ENCODE results near the gene KCNC4. TPM values are rescaled to one million over a fixed set of nuclear protein-coding genes. Genes with fewer than 3 reads are reported as not detected.

Gene KCNC4
- total RNA-seq, 1 donor from 2014 or later: 5.9 TPM

DNA sequence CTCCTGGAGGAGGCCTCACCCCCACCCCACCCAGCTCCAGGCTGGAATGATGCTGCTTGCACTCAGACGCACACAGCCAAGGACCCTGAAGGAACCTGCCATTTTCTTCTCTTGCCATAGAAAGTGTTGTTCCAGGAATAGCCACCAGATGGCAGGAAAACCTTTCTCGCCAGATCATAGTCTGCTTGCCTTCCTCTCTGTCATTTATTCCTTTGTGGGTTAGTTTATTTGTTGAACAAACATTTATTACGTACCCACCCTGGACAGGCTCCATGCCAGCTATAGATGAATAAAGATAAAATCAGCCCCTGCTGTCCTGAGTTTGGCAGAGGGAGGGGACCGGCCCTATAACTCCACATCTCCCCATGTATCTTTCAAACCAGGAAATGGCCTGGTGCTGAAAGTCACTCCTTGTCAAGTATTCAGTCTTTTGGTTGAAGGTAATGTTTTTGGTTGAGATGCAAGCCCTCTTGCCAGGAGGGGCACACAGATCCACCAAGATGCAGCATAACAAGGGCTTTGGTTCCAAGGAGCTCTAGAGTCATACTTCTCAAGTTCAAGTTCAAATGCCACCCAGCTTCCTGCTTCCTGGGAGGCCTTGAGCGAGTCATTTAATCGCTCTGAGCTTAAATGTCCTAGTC is 7.0 kb upstream of the KCNC4 start:
- peaks cover 8% of the 10 kb centered on the region for H3K27me3 Mint-ChIP-seq (ENCODE audit: low read depth)
- H3K4me3 Mint-ChIP-seq: no peak overlapping the region
- no peak overlapping the region for H3K27ac Mint-ChIP-seq (ENCODE audit: unreplicated experiment)
- no peaks in the 10 kb centered on the region for H3K9me3 Mint-ChIP-seq
- peak; percentile 89 for TF ChIP-seq CTCF (conservative IDR thresholded peaks at IDR 0.05)
- DNase-seq (ENCODE audit: low read depth, low spot score): peak; percentile 76
- peaks cover 11% of the 10 kb centered on the region for H3K4me1 Mint-ChIP-seq
- H3K36me3 Mint-ChIP-seq (ENCODE audit: low read depth): no peaks in the 10 kb centered on the region

- DNase-seq (ENCODE audit: low read depth, low spot score): no peak
- Mint-ChIP-seq H3K27ac (ENCODE audit: unreplicated experiment) (no peak overlapping the region), H3K9me3 (no peaks in the 10 kb centered on the region)
These were observed 5.0 kb upstream of the KCNC4 start for GRCh38 chr1:110205156-110205555.

DNA sequence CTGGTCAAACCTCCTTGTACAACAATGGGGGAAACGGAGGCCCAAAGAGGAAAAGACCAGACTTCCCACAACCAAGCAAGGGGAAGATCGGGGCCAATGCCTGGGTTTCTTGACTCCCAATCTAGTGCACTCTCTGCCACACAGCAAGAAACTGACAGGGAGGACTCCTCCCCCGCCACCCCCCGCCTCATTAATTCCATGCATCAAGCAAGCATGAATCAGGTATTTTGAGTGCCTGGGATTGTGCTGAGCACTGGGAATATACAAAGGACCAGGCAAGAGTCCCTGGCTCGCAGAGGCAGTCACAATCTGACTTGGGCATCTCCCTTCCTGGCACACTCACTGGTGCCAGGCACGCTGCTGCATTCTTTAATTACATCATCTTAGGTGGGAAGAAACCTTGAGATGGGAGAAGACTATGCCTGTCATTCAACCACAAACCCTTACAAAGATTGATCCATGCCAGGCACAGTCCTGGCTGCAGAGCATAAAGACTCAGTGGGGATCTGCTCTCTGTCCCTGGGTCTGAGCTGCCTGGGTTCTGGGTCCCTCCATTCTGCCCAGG is 4.4 kb upstream of the KCNC4 start:
- peaks cover 23% of the 10 kb centered on the region for H3K4me1 Mint-ChIP-seq
- no peak overlapping the region for H3K4me3 Mint-ChIP-seq

More at GRCh38 chr1:110205156-110205555, 5.0 kb upstream of the KCNC4 start:
- TF ChIP-seq CTCF (conservative IDR thresholded peaks at IDR 0.05): no peak
- Mint-ChIP-seq H3K4me3 (no peak overlapping the region), H3K4me1 (peaks cover 23% of the 10 kb centered on the region), H3K36me3 (ENCODE audit: low read depth) (no peaks in the 10 kb centered on the region), H3K27me3 (ENCODE audit: low read depth) (peaks cover 16% of the 10 kb centered on the region)

DNA sequence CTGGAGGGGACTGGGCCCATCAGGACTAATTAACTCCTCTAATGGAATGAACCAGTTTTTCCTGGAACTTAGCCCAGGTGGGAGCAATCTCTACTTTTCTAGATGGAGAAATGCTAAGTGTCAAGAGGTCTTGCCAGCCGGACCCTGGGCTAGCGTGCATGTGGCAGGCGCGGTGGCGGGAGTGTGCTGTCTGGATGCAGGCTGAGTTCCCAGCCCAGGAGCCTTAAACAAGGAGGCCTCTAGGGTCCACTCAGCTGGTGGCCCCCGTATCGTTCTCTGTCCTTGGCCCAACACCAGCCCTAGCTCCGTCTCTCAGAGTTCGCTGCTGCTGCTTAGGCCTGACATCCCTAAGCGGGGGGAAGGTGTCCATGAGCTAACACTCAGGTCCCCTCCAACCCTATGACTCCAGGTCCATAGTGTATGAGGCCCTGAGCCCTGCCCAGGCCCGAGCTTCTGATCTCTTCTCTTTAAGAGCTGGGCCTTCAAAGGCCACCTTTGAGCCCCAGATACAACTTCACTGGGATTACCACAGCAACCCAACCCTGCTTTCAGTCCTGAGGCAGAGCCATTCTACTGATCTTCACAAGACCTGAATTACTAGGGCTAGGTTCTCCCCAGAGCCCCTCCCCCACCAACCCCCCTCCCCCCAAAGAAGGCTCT is 3.7 kb upstream of the KCNC4 start:
- Mint-ChIP-seq H3K9me3 (no peaks in the 10 kb centered on the region), H3K4me1 (peaks cover 23% of the 10 kb centered on the region), H3K27me3 (ENCODE audit: low read depth) (peaks cover 24% of the 10 kb centered on the region), H3K27ac (ENCODE audit: unreplicated experiment) (no peak overlapping the region), H3K4me3 (no peak overlapping the region), H3K36me3 (ENCODE audit: low read depth) (no peaks in the 10 kb centered on the region)
- no peak for DNase-seq (ENCODE audit: low read depth, low spot score)
- no peak for TF ChIP-seq CTCF (conservative IDR thresholded peaks at IDR 0.05)

More for the DNA sequence above, 4.4 kb upstream of the KCNC4 start:
- DNase-seq (ENCODE audit: low read depth, low spot score): no peak
- H3K27me3 Mint-ChIP-seq (ENCODE audit: low read depth): peaks cover 17% of the 10 kb centered on the region
- H3K27ac Mint-ChIP-seq (ENCODE audit: unreplicated experiment): no peak overlapping the region
- H3K9me3 Mint-ChIP-seq: no peaks in the 10 kb centered on the region
- no peak for TF ChIP-seq CTCF (conservative IDR thresholded peaks at IDR 0.05)
- no peaks in the 10 kb centered on the region for H3K36me3 Mint-ChIP-seq (ENCODE audit: low read depth)

DNA sequence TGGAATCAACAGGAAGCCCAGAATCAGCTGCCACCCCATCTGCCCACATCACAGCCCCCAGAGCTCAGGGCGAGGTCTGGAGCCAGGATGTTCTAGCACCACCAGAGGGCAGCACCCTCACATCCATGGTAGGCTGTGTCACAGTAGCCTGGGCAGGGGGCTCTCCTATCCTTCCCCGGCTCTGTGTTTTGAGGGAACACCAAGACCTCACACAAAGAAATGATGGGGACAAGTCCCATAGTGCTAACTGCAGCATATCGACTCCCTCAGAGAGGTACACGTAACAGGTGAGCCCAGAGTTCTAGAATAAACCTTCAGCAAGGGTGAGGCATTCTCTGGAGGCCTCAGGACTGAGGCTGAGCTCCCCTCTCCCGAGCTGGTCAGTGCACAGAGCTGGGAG is 2.3 kb upstream of the KCNC4 start:
- Mint-ChIP-seq H3K4me3 (peak overlapping the region; percentile 86), H3K27ac (ENCODE audit: unreplicated experiment) (no peak overlapping the region), H3K27me3 (ENCODE audit: low read depth) (peaks cover 36% of the 10 kb centered on the region), H3K9me3 (no peaks in the 10 kb centered on the region), H3K36me3 (ENCODE audit: low read depth) (no peaks in the 10 kb centered on the region), H3K4me1 (peaks cover 28% of the 10 kb centered on the region)
- peak; percentile 90 for TF ChIP-seq CTCF (conservative IDR thresholded peaks at IDR 0.05)
- DNase-seq (ENCODE audit: low read depth, low spot score): peak; percentile 83

All from neural crest cell (in vitro differentiated cells).